ENCODE data around the gene TLR9. TPM values are rescaled to one million over a fixed set of nuclear protein-coding genes. Genes with fewer than 3 reads are reported as not detected.

Gene TLR9
- polyA plus RNA-seq, 1 experiment = 0.07 TPM

GRCh38 chr3:52247409-52248164 lies 22.1 kb upstream of the TLR9 start:
- CTCF ChIA-PET = interaction anchor here (0.7 kb wide), 1 partner anchor 180 kb away, joined by 3 read pairs; no protein-coding TSS in a partner anchor
- Histone ChIP-seq H3K4me3 (ENCODE audit: low read depth, low read length) (no peak overlapping the region), H3K36me3 (ENCODE audit: control insufficient read depth, insufficient read depth, low read length) (peaks cover 15% of the 10 kb centered on the region), H3K27me3 (ENCODE audit: control insufficient read depth, insufficient read depth, low read length) (no peaks in the 10 kb centered on the region)
- TF ChIP-seq CTCF (IDR thresholded peaks at IDR 0.05; ENCODE audit: insufficient read depth, low read depth, low read length) = no peak
- POLR2A ChIA-PET = no interaction called here
- no peak for DNase-seq (ENCODE audit: low read depth)

- no peak for DNase-seq (ENCODE audit: low read depth)
- TF ChIP-seq CTCF (IDR thresholded peaks at IDR 0.05; ENCODE audit: insufficient read depth, low read depth, low read length) = no peak
- Histone ChIP-seq H3K36me3 (ENCODE audit: control insufficient read depth, insufficient read depth, low read length) (peaks cover 15% of the 10 kb centered on the region), H3K27me3 (ENCODE audit: control insufficient read depth, insufficient read depth, low read length) (no peaks in the 10 kb centered on the region), H3K4me3 (ENCODE audit: low read depth, low read length) (no peak overlapping the region; the same call in 1 of the 2 replicates)
- POLR2A ChIA-PET = no interaction called here
- CTCF ChIA-PET = interaction anchor here (1.3 to 1.6 kb wide), 2 partner anchors 11 to 15 kb away, joined by 3 to 5 read pairs; no protein-coding TSS in a partner anchor
Measured at GRCh38 chr3:52246728-52247408, 21.4 kb upstream of the TLR9 start.

DNA sequence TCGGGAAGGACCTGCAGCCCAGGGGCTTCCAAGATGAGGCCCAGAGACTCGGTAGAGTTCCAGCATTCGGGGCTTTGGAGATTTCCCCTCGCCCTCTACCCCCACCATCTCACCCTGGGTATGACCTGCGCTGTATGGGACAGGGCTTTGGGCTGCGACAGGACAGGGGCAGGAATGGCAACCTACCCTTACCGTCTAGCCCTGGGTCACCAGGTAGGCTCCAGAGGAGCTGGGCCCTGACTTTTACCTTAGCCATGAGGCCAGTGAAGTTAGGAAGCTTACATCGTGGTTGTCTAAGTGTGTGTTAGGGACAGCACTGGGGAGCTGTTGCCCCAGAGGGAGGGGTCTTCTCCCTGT lies 20.8 kb upstream of the TLR9 start:
- no peak for DNase-seq (ENCODE audit: low read depth)
- ChIA-PET CTCF (interaction anchor here (0.7 to 1.6 kb wide), 5 partner anchors 9 to 93 kb away, joined by 3 to 5 read pairs (median 3); no protein-coding TSS in a partner anchor), POLR2A (no interaction called here)
- Histone ChIP-seq H3K27me3 (ENCODE audit: control insufficient read depth, insufficient read depth, low read length) (no peaks in the 10 kb centered on the region), H3K4me3 (ENCODE audit: low read depth, low read length) (peak overlapping the region; percentile 53), H3K36me3 (ENCODE audit: control insufficient read depth, insufficient read depth, low read length) (peaks cover 15% of the 10 kb centered on the region)
- TF ChIP-seq CTCF (IDR thresholded peaks at IDR 0.05; ENCODE audit: insufficient read depth, low read depth, low read length) = no peak

DNA sequence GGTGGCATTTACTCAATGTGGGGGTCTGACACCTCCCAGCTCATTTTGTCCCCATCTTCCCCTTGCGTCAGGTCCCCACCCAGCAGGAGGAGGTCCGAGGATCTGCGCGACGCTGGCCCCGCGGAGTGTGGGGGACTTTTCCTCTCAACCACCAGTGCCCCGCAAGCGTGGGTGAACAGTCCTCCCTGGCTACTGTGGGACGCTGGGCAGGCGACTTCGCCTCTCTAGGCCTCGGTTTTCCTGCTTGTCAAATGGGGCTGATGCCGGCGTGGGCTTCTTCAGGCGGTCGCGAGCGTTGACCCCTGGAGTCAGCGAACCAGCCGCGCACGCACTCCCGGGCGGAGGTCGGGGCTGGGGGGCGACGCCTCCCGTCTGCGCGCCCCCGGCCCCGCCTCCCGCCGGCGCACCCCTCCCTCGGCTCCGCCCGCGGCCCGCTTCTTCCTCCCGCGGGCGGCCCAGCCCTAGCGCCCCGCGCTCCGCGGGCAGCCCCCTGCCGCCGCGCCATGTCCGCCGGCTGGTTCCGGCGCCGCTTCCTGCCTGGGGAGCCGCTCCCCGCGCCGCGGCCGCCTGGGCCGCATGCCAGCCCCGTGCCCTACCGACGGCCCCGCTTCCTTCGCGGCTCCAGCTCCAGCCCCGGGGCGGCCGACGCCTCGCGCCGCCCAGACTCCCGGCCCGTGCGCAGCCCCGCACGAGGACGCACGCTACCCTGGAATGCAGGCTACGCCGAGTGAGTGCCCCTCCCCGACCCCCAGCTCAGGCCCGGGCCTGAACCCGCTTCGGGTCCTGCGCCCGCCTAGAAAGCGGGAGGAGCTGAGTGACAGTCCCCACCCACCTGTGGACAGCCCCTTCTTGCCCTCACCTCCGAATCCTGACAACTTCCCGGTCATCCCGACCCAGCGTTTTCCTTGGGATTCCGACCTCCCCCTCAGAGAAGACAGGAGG lies 20.1 kb upstream of the TLR9 start, which contains the start of gene PPM1M:
Gene PPM1M, plus strand, starts transcription at position 438 of the 942 bp plus-strand sequence. Its CDS starts 66 bp downstream, at position 504.
- H3K36me3 ChIP-seq (ENCODE audit: control insufficient read depth, insufficient read depth, low read length) = peaks cover 14% of the 10 kb centered on the region
- ChIA-PET POLR2A (interaction anchor here (0.5 kb wide), 1 partner anchor 1680 kb away, joined by 3 read pairs; no protein-coding TSS in a partner anchor), CTCF (interaction anchor here (0.7 to 1.6 kb wide), 5 partner anchors 8 to 94 kb away, joined by 3 to 5 read pairs (median 3); no protein-coding TSS in a partner anchor)
- no peaks in the 10 kb centered on the region for H3K27me3 ChIP-seq (ENCODE audit: control insufficient read depth, insufficient read depth, low read length)
- TF ChIP-seq CTCF (IDR thresholded peaks at IDR 0.05; ENCODE audit: insufficient read depth, low read depth, low read length) = no peak
- no peak for DNase-seq (ENCODE audit: low read depth)
- peak within 1 kb of the TSS; percentile 53 for H3K4me3 ChIP-seq (ENCODE audit: low read depth, low read length)
